GM12865 (cell line): ENCODE data around the gene SAMD4A.

Source experiments
- DNase-seq: peaks from one replicate; pipeline ENCODE4 v3.0.0; 2010; ENCODE audit warnings: low read depth
- H3K4me3 ChIP-seq: 2 replicates; pipeline ENCODE4 v1.5.1; 2011; ENCODE audit warnings: mild to moderate bottlenecking, low read depth, low read length, control low read depth
- CTCF ChIP-seq: IDR thresholded peaks from 2 replicates; pipeline ENCODE4 v1.5.1; 2011; ENCODE audit warnings: low read length, control low read depth, low read depth, inconsistent platforms; ENCODE audit not compliant: insufficient read depth; ENCODE audit errors: missing control alignments

SAMD4A gene

GRCh38 chr14:54738009-54738408 is 171.1 kb downstream of the SAMD4A start:
- TF ChIP-seq CTCF: no peak
- peak; percentile 16 for DNase-seq
- H3K4me3 ChIP-seq: no peak overlapping the region

- TF ChIP-seq CTCF: no peak
- no peak for DNase-seq
- no peak overlapping the region for H3K4me3 ChIP-seq
These were observed 172.6 kb downstream of the SAMD4A start for GRCh38 chr14:54739514-54739913.

GRCh38 chr14:54742492-54743350 is 175.8 kb downstream of the SAMD4A start:
- no peak for DNase-seq
- H3K4me3 ChIP-seq: no peak overlapping the region
- TF ChIP-seq CTCF: no peak

- no peak overlapping the region for H3K4me3 ChIP-seq
- no peak for DNase-seq
- no peak for TF ChIP-seq CTCF
These were observed 176.5 kb downstream of the SAMD4A start for GRCh38 chr14:54743382-54743781.

GRCh38 chr14:54746019-54746418 is 179.1 kb downstream of the SAMD4A start:
- no peak overlapping the region for H3K4me3 ChIP-seq
- TF ChIP-seq CTCF: no peak
- no peak for DNase-seq

- no peak for DNase-seq
- H3K4me3 ChIP-seq: no peak overlapping the region
- TF ChIP-seq CTCF: no peak
These were observed 180.7 kb downstream of the SAMD4A start for GRCh38 chr14:54747616-54748015.

- no peak for TF ChIP-seq CTCF
- no peak for DNase-seq
- no peak overlapping the region for H3K4me3 ChIP-seq
These were observed 182.3 kb downstream of the SAMD4A start for GRCh38 chr14:54749180-54749579.
